ENCODE measurements around the gene SH3RF3.

Gene SH3RF3

DNA sequence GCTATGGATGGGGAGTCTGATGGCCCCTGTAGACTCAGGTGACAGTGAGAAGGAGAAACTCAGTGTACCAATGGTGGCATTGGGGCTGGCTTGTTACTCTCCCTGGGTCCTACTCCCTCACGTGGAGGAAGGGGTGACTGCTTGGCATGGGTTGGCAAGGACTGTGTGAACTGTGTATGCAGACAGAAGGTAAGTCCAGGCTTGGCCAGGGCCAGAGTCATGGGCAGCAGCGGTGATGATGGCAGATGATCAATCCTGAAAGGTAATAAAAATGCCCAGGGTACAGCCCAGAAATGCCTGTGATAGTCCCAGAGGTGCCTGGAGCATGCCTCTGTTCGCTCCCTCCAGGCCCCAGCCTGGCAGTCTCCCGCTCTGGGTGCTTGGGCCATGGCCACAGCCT lies 153.9 kb downstream of the SH3RF3 start:
- no peak for DNase-seq (ENCODE audit: low read depth in 2 of 2)

GRCh38 chr2:109284826-109285225 lies 155.8 kb downstream of the SH3RF3 start:
- DNase-seq (ENCODE audit: low read depth in 2 of 2), result no peak

DNA sequence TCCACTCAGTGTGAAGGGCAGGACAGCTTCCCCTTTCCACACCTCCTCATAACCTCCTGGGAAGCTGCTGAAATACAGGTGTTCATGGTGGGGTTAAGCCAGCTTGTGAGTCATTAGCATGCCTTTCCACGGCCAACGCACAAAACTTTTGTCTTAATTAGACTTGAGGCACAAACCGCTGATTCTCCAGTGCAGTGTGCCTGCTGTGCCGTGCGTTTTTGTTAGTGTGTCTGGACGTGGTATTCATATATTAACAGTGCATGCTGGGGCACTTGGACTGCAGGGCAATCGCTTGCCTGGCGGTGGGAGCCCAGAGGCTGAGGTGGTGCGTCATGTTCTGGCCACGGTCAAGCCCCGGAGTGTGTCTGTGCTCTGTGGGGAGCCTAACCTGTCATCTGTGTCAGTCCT lies 156.2 kb downstream of the SH3RF3 start:
- no peak for DNase-seq (ENCODE audit: low read depth in 2 of 2)

DNA sequence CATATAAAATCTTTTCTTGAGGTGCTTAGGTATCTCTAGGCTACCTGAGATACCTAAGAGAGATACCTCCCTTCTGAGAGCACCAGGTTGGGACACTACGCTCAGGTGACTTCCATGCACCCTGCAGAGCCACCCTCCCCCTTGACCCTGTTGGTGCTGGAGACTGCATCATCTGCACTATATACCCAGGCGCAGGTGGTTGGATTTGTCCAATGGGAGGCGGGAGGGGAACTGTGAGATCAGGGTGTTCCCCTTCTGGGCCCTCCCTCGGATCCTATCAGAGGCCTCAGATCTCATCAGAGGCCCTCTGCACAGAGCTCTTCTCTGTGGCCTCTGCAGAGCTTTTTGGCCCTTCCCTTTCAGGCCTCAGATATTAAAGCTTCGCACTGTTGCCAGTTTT lies 158.4 kb downstream of the SH3RF3 start:
- DNase-seq (ENCODE audit: low read depth in 2 of 2), result no peak

GRCh38 chr2:109287838-109288237 lies 158.8 kb downstream of the SH3RF3 start:
- no peak for DNase-seq (ENCODE audit: low read depth in 2 of 2)

DNA sequence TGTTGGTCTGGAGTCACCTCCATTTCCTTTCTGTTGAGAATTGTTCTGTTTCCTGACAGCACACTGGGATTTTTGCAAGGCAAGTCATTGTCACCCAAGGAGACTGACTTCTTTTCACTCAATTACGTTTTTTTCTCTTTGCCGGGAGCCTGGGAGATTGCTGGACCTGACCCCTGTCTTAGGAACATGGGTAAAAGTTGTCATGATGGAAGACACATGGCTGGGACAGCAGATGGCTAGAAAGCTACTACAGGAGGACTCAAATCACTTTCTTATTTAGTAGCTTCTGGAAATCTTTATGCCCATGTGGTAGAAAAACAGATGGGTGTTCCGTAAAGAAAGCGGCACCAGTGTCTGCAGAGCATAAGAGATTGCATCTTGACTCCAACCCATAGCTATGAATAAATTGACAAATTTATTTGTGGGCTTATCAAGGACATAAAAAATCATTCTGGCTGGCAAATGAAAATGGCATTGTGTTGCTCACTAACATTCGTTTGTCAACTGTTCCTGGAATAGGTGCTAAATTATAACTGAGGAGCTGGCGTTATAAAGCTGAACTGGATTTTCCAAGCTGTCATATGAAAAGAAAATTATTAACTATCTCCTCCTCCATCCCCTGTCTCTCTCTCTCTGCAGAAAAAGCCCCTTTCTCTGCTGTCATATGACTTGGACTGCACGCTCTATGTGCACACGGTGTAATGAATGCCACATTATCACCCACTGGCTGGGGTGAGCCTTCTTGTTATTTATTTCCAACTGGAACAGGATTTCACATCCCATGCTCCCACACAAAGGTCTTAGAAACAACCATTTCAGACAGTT lies 159.8 kb downstream of the SH3RF3 start:
- DNase-seq (ENCODE audit: low read depth in 2 of 2), result no peak

- no peak for DNase-seq (ENCODE audit: low read depth in 2 of 2)
These were observed 160.7 kb downstream of the SH3RF3 start for GRCh38 chr2:109289504-109290222.

DNA sequence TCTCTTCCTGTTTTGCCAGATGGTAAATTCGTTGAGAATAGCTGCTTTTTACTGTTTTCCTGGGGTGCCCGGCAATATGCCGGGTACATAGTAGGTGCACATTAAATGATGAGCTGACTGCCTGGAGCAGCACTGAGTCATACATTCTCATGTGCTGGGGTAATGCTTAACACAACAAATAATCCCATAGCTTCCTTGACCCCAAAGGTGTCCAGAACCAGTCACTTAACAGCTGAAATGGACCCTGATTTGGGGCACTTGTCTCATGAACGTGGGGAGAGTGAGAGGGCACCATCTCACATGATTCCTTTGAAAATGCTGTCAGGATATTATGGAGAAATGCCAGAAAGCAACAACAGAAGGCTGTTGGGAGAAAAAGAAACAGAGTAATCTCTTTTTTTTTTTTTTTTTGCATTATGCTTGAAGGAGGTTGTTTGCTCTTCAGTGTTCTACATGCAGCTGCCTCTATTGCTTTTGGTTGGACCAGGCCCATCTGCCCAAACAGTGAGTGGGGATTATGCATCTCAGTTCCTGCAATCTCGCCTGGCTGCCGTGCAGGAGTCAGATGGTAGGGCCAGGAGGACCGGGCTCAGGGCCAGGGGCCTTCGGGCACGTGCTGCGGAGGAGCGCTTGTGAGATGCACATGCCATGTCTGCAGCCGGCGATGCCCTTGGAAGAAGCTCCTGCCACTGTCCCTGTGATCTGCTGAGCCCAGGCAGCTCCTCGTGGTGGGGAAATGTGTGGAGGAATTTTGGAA lies 162.1 kb downstream of the SH3RF3 start:
- DNase-seq (ENCODE audit: low read depth in 2 of 2), result no peak

DNA sequence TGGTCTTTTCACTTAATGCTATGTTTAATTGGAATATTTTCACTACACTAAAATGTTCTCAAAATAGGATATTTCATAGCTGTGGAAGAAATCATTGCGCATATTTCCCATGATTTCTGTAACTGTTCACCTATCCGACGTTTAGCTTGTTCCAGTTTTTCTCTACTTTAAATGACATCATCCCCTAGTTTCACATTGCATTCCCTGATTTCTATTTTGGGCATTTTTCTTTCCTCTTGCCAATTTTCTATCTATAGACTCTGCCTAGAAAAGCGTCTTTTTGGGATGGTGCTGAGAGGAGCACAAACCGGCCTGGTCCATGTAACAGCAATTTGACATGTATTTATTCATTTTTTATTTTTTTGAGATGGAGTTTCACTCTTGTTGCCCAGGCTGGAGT lies 163.4 kb downstream of the SH3RF3 start:
- no peak for DNase-seq (ENCODE audit: low read depth in 2 of 2)

GRCh38 chr2:109293663-109294062 lies 164.7 kb downstream of the SH3RF3 start:
- no peak for DNase-seq (ENCODE audit: low read depth in 2 of 2)

DNA sequence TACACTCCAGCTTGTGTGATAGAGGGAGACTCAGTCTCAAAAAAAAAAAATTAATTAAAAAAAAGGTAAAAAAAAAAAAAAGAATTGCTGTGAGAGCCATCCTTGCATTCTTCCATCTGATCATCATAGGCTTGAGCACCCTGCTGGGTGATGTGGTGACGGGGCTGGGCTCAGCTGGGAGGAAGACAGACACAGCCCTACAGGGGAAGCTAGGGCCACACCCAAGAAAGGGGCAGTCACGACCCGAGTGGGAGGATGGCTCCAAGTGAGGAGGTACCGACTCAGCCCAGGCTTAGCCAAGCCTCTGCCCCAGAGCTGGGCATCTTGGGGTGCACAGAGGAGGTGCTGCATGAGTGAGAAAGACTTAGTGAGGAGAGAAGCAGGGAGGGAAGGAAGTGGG lies 165.5 kb downstream of the SH3RF3 start:
- no peak for DNase-seq (ENCODE audit: low read depth in 2 of 2)

GRCh38 chr2:109295070-109295780 lies 166.2 kb downstream of the SH3RF3 start:
- DNase-seq (ENCODE audit: low read depth in 2 of 2), result no peak

DNA sequence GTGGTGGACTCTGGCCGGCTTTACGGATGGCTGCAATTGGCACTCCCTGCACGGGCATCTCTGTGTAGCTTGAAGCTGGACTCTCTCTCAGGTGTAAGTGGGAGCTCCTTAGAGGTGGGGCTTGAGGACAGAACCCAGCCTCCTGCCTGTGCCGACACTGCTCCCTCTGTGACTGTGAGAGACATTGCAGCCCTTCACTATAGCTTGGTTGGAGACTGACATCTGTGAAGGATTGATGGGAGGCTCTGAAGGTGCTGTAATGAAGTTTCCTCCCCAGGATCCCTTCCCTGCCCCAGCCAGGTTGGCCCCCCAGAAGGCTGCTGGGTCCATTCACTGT lies 166.7 kb downstream of the SH3RF3 start:
- no peak for DNase-seq (ENCODE audit: low read depth in 2 of 2)

DNA sequence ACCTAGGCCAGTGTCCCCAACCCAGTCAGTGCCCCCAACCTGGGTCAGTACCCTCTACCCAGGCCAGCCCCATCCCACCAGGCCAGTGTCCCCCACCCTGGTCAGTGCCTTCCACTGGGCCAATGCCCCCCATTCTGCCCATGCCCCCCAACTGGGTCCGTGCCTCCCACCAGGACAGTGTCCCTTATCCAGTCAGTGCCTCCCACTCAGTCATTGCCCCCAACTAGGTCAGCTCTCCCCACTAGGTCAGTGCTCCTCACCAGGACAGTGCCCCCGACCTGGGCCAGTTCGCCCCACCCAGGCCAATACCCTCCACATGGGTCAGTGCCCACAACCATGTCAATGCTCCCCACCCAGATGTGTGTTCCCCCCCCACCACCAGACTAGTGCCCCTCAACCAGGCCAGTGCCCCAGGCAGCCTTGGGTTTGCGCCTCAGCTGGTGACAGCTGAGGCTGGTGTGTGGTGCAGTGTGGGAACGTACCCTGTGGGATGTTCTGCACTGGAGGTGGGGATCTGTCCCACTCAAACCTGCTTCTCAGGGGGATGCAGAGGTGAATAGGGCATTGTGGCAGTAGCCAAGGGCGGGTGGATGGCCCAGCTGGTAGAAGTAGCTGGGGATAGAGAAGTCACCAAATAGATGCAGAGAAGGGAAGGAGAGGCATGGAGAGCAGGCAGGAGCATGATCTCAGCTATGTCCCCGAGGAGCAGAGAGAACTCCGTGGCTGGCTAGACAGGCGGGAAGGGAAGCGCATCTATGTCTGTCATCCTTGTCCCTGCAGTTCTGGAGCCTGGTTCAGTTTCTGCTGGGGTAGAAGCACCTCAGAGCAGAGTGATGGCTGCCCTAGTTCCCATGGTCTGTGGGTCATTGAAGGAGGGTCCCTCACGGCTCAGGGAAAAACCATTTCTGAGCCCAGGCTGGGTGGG lies 168.8 kb downstream of the SH3RF3 start:
- DNase-seq (ENCODE audit: low read depth in 2 of 2), result no peak

- DNase-seq (ENCODE audit: low read depth in 2 of 2), result no peak
These were observed 169.8 kb downstream of the SH3RF3 start for GRCh38 chr2:109298851-109299250.

- no peak for DNase-seq (ENCODE audit: low read depth in 2 of 2)
These were observed 170.5 kb downstream of the SH3RF3 start for GRCh38 chr2:109299536-109299935.

GRCh38 chr2:109300582-109300981 lies 171.6 kb downstream of the SH3RF3 start:
- no peak for DNase-seq (ENCODE audit: low read depth in 2 of 2)

GRCh38 chr2:109301746-109302145 lies 172.7 kb downstream of the SH3RF3 start:
- no peak for DNase-seq (ENCODE audit: low read depth in 2 of 2)

DNA sequence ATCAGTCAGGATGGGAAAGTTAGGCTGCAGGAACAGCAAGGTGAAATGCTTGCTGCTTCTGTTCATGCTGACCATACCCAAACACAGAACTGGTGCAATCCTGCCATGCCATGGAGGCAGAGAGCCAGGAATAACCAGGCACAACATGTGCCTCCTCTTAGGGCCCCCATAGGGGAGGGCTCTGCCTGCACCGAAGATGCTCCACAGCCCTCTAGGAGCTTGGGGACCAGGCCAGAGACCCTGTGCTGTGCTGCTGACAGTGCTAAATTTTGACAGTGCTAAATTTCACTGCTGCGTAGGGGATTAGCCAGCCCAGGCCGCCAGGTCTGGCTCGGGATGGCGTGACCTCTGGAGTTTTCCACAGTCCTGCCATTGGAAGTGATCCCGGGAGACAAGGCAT lies 173.3 kb downstream of the SH3RF3 start:
- DNase-seq (ENCODE audit: low read depth in 2 of 2), result no peak

- no peak for DNase-seq (ENCODE audit: low read depth in 2 of 2)
These were observed 175.2 kb downstream of the SH3RF3 start for GRCh38 chr2:109304242-109304641.

All from stimulated activated CD8-positive, alpha-beta memory T cell treated with anti-CD3 and anti-CD28 coated beads, Interleukin-15, amount 100 ng/mL, for 4 hours (primary cell).